NOMO-1 treated with DMSO at 0.1 percent for 48 hours (cell line): Measurements from ENCODE around the gene SATB2.

ENCODE experiments used
- DNase-seq: peaks from one replicate; lab custom pipeline; 2025; ENCODE audit not compliant: unreplicated experiment; lab: John Stamatoyannopoulos, UW

Gene SATB2

GRCh38 chr2:199457147-199458008, at the start of gene SATB2:
TSS of gene SATB2 (minus strand) at chr2:199457939. CDS start at chr2:199456037, 1,902 bp downstream.
- peak; percentile 64 for DNase-seq

GRCh38 chr2:199505755-199506403, 48.1 kb upstream of the SATB2 start:
- no peak for DNase-seq

GRCh38 chr2:199503148-199503547, 45.4 kb upstream of the SATB2 start:
- DNase-seq, result no peak

GRCh38 chr2:199499005-199499404, 41.3 kb upstream of the SATB2 start:
- DNase-seq, result no peak

GRCh38 chr2:199495147-199495546, 37.4 kb upstream of the SATB2 start:
- no peak for DNase-seq

- DNase-seq, result no peak
Observed at GRCh38 chr2:199490049-199490448, 32.3 kb upstream of the SATB2 start.

- peak; percentile 45 for DNase-seq
Observed at GRCh38 chr2:199488772-199489400, 31.1 kb upstream of the SATB2 start.

- DNase-seq, result peak; percentile 55
Observed at GRCh38 chr2:199485732-199486335, 28.1 kb upstream of the SATB2 start.

- DNase-seq, result no peak
Observed at GRCh38 chr2:199484927-199485326, 27.2 kb upstream of the SATB2 start.

GRCh38 chr2:199480966-199481365, 23.2 kb upstream of the SATB2 start:
- DNase-seq, result no peak

- no peak for DNase-seq
Observed at GRCh38 chr2:199477277-199477834, 19.6 kb upstream of the SATB2 start.

- DNase-seq, result peak; percentile 59
Observed at GRCh38 chr2:199471443-199472057, 13.8 kb upstream of the SATB2 start.

GRCh38 chr2:199470672-199471442, 13.1 kb upstream of the SATB2 start:
- DNase-seq, result no peak

- no peak for DNase-seq
Observed at GRCh38 chr2:199470361-199470671, 12.6 kb upstream of the SATB2 start.

GRCh38 chr2:199469514-199470360, 12.0 kb upstream of the SATB2 start:
- DNase-seq, result no peak

GRCh38 chr2:199468561-199469513, 11.1 kb upstream of the SATB2 start:
- no peak for DNase-seq

GRCh38 chr2:199467066-199467822, 9.5 kb upstream of the SATB2 start:
- DNase-seq, result no peak
